Immature natural killer cell (primary cell): ENCODE data around the gene CCDC107. TPM values are rescaled to one million over a fixed set of nuclear protein-coding genes. Genes with fewer than 3 reads are reported as not detected.

Experiments used
- DNase-seq, 3 donors: peaks; one replicate each; pipeline ENCODE4 v3.0.0; 2022; ENCODE audit warnings: mixed read lengths in 1 of 3
- H3K27ac Mint-ChIP-seq, 6 donors: one replicate each; pipeline ENCODE4 v1.8.0; 2020; ENCODE audit warnings: mixed read lengths in 6 of 6, mild to moderate bottlenecking in 5 of 6, inconsistent platforms in 4 of 6, moderate library complexity in 3 of 6
- H3K27me3 Mint-ChIP-seq, 3 donors: one replicate each; pipeline ENCODE4 v1.8.0; 2020 to 2021; ENCODE audit warnings: low read depth in 3 of 3, mild to moderate bottlenecking in 3 of 3, mixed read lengths in 3 of 3, moderate library complexity in 3 of 3, inconsistent platforms in 1 of 3
- H3K36me3 Mint-ChIP-seq, 3 donors: one replicate each; pipeline ENCODE4 v1.8.0; 2020; ENCODE audit warnings: mixed read lengths in 3 of 3, inconsistent platforms in 2 of 3, mild to moderate bottlenecking in 2 of 3
- H3K4me1 Mint-ChIP-seq, 2 donors: one replicate each; pipeline ENCODE4 v1.8.0; 2020; ENCODE audit warnings: inconsistent platforms in 2 of 2, mild to moderate bottlenecking in 2 of 2, mixed read lengths in 2 of 2, moderate library complexity in 1 of 2
- H3K4me3 Mint-ChIP-seq, 5 donors: one replicate each; pipeline ENCODE4 v1.8.0; 2020; ENCODE audit warnings: mild to moderate bottlenecking in 5 of 5, mixed read lengths in 5 of 5, inconsistent platforms in 3 of 5, moderate library complexity in 3 of 5
- H3K9me3 Mint-ChIP-seq, 6 donors: one replicate each; pipeline ENCODE4 v1.8.0; 2020; ENCODE audit warnings: mild to moderate bottlenecking in 6 of 6, mixed read lengths in 6 of 6, inconsistent platforms in 4 of 6, moderate library complexity in 3 of 6
- polyA plus RNA-seq, 3 donors: library from polyadenylated mRNA; unstranded; fragments of 300-500 nt; fragmentation: Illumina TruSeq; gene quantifications; one replicate each; pipeline ENCODE4 v1.2.3, GENCODE V29; 2021

The CCDC107 gene
- polyA plus RNA-seq, 3 donors from 2014 or later = 101 to 106 (median 103) TPM

GRCh38 chr9:35656831-35657545 lies 1.1 kb upstream of the CCDC107 start:
- Mint-ChIP-seq H3K27me3 (peaks cover 11 to 30% (median 24%) of the 10 kb centered on the region in 3 donors), H3K27ac (peak overlapping the region; percentile 97 to 100 (median 99)), H3K9me3 (peaks cover 0 to 5% (median 3%) of the 10 kb centered on the region in 6 donors), H3K36me3 (peaks cover 12 to 23% (median 23%) of the 10 kb centered on the region in 3 donors), H3K4me3 (peak overlapping the region; percentile 81 to 91 (median 87)), H3K4me1 (peaks cover 56 to 65% of the 10 kb centered on the region in 2 donors)
- no peak for DNase-seq

DNA sequence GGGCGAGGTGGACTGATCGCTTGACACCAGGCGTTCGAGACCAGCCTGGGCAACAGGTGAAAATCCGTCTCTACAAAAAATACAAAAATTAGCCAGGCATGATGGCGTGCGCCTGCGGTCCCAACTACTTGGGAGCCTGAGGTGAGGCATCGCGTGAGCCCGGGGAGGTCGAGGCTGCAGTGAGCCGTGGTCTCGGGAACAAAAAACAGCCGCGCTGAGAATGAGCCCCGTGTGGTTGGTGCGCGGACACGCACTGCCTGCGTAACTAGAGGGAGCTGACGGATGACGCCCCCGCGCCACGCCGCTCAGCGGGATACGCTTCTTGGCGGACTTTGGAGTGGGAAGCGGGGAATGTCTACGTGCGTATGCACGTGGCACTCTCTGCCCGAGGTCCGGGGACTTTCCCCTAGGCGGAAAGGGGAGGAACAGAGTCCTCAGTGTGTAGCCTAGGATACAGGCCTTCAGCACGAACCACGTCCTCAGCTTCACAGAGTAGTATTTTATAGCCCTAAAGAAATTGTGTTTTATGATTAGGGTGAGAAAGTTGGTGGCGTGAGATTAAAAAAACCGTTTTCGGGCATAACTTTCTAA lies 451 bp upstream of the CCDC107 start, which contains the start of gene RMRP:
RMRP (minus strand) TSS at position 474 of the 591 bp plus-strand sequence.
- Mint-ChIP-seq H3K27ac (peak within 1 kb of the TSS; percentile 97 to 100 (median 99)), H3K9me3 (peaks cover 0 to 5% (median 3%) of the 10 kb centered on the region in 6 donors), H3K27me3 (peaks cover 11 to 30% (median 26%) of the 10 kb centered on the region in 3 donors), H3K4me3 (peak within 1 kb of the TSS; percentile 81 to 91 (median 89)), H3K4me1 (peaks cover 63 to 71% of the 10 kb centered on the region in 2 donors), H3K36me3 (peaks cover 13 to 24% (median 23%) of the 10 kb centered on the region in 3 donors)
- peak; percentile 90 to 94 (median 93) for DNase-seq

- H3K36me3 Mint-ChIP-seq = peaks cover 13 to 24% (median 23%) of the 10 kb centered on the region in 3 donors
- peaks cover 11 to 30% (median 26%) of the 10 kb centered on the region in 3 donors for H3K27me3 Mint-ChIP-seq
- peak overlapping the region; percentile 81 to 91 (median 89) for H3K4me3 Mint-ChIP-seq
- no peak for DNase-seq
- H3K27ac Mint-ChIP-seq = peak overlapping the region; percentile 89 to 100 (median 92)
- peaks cover 0 to 5% (median 3%) of the 10 kb centered on the region in 6 donors for H3K9me3 Mint-ChIP-seq
- H3K4me1 Mint-ChIP-seq = peaks cover 74 to 84% of the 10 kb centered on the region in 2 donors
These were observed 802 bp downstream of the CCDC107 start for GRCh38 chr9:35658968-35659220.

DNA sequence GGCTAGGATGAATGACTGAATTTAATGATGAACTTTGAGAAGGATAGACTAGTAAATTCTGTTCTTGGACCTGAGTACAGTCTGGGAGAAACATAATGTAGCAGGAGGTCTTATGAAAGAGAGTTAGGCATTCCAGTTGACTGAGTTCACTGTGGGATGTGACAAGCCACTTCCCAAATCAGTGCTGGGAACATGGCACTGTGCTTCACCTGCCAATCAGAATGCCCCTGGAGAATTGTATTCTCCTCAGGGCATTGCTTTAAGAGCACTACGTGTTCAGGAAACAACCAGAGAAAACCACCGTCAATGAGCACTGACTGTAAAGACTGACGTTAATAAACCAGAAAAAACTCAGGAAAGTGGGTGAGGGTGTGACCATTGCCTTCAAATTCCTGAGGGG lies 1.2 kb downstream of the CCDC107 start:
- DNase-seq = no peak
- peaks cover 13 to 24% (median 23%) of the 10 kb centered on the region in 3 donors for H3K36me3 Mint-ChIP-seq
- peaks cover 11 to 30% (median 26%) of the 10 kb centered on the region in 3 donors for H3K27me3 Mint-ChIP-seq
- peaks cover 78 to 85% of the 10 kb centered on the region in 2 donors for H3K4me1 Mint-ChIP-seq
- peak overlapping the region; percentile 81 to 91 (median 89) for H3K4me3 Mint-ChIP-seq
- H3K27ac Mint-ChIP-seq = peak overlapping the region; percentile 89 to 100 (median 92)
- H3K9me3 Mint-ChIP-seq = peaks cover 0 to 5% (median 3%) of the 10 kb centered on the region in 6 donors

DNA sequence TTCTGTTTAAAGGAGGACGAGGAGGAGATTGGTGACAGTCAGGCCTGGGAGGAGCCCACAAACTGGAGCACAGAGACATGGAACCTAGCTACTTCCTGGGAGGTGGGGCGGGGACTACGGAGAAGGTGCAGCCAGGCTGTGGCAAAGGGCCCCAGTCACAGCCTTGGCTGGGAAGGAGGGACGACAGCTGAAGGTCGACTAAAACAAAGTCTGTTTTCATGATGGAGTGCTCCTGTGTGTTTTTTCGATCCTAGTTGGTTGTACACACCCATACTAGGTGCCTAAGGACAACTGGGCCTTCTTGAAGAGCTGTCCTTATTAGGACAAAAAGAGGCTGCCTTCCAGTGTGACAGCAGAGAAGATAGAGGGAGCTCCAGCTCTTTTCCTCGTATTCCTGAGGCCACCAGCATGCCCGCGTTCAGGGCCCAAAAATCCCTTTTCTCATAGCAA lies 2.9 kb downstream of the CCDC107 start:
- Mint-ChIP-seq H3K4me3 (peak overlapping the region; percentile 33 to 66 (median 52)), H3K36me3 (peaks cover 13 to 24% (median 23%) of the 10 kb centered on the region in 3 donors), H3K9me3 (peaks cover 0 to 5% (median 3%) of the 10 kb centered on the region in 6 donors), H3K4me1 (peaks cover 87 to 96% of the 10 kb centered on the region in 2 donors), H3K27me3 (peaks cover 11 to 32% (median 27%) of the 10 kb centered on the region in 3 donors), H3K27ac (peak overlapping the region; percentile 81 to 96 (median 91))
- no peak for DNase-seq

DNA sequence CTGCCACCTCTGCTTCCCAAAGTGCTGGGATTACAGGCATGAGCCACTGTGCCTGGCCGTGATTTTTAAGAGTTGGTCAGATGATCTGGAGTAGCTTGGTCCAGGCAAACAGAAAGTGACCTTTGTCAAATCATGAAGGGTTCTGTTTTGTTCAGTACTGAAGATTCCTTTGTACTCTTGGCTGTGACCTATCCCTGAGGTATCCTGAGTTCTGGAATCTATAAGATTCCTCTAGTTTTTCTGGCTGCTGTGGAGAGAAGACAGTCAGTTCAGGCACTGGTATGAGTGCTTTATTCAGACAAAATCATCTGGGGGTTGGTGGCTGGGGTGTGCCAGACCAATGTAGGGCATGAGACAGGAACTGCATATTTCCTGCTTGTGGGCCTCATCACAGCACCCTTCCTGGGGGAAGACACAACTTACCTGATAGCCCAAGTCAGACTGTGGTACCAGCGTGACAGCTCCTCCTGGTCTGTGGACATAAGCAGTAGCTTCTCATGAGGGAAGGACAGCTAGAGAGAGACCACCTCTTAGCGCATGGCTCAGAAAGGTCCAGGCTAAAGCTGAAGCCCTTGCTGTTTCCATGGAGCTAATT lies 3.8 kb downstream of the CCDC107 start:
- H3K9me3 Mint-ChIP-seq = peaks cover 0 to 5% (median 3%) of the 10 kb centered on the region in 6 donors
- H3K36me3 Mint-ChIP-seq = peaks cover 13 to 24% (median 23%) of the 10 kb centered on the region in 3 donors
- peaks cover 81 to 91% of the 10 kb centered on the region in 2 donors for H3K4me1 Mint-ChIP-seq
- H3K27ac Mint-ChIP-seq = peak overlapping the region; percentile 89 to 96 (median 92)
- peak; percentile 51 to 53 (median 52) for DNase-seq
- peaks cover 11 to 28% (median 24%) of the 10 kb centered on the region in 3 donors for H3K27me3 Mint-ChIP-seq
- peak overlapping the region; percentile 56 to 83 (median 77) for H3K4me3 Mint-ChIP-seq

- no peak for DNase-seq
- H3K4me1 Mint-ChIP-seq = peaks cover 75 to 85% of the 10 kb centered on the region in 2 donors
- peak overlapping the region; percentile 56 to 83 (median 77) for H3K4me3 Mint-ChIP-seq
- peaks cover 0 to 5% (median 3%) of the 10 kb centered on the region in 6 donors for H3K9me3 Mint-ChIP-seq
- H3K36me3 Mint-ChIP-seq = peaks cover 13 to 24% (median 23%) of the 10 kb centered on the region in 3 donors
- peaks cover 8 to 23% (median 18%) of the 10 kb centered on the region in 3 donors for H3K27me3 Mint-ChIP-seq
- peak overlapping the region; percentile 89 to 96 (median 92) for H3K27ac Mint-ChIP-seq
These were observed 4.3 kb downstream of the CCDC107 start for GRCh38 chr9:35662437-35662836.

GRCh38 chr9:35664531-35665470 lies 6.7 kb downstream of the CCDC107 start, which contains the start of gene ARHGEF39:
ARHGEF39 (minus strand) TSS chr9:35665195; CDS start chr9:35665169, 26 bp downstream.
- Mint-ChIP-seq H3K9me3 (no peaks in the 10 kb centered on the region), H3K4me1 (peaks cover 60 to 65% of the 10 kb centered on the region in 2 donors)

DNA sequence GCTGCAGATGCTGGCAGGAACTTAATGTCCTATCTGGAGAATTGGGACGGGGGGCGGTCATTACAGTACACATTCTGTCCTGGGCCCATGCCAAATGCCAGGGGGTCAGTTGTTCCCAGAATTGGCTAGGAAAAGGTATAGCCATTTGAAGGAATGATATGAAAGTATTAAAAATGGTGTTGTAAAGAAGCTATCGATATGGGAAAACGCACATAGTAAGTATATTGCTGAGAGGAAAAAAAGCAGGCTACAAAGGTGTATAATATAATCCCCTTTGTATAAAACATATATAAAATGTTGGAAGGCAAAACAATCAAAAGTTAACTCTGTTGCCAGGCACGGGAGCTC lies 7.4 kb downstream of the CCDC107 start:
- Mint-ChIP-seq H3K27ac (peak overlapping the region; percentile 72 to 96 (median 90)), H3K9me3 (no peaks in the 10 kb centered on the region), H3K4me3 (peak overlapping the region; percentile 87 to 93 (median 89)), H3K4me1 (peaks cover 54 to 59% of the 10 kb centered on the region in 2 donors), H3K27me3 (peaks cover 0 to 5% (median 3%) of the 10 kb centered on the region in 3 donors), H3K36me3 (peaks cover 5 to 11% (median 10%) of the 10 kb centered on the region in 3 donors)
- no peak for DNase-seq

More at GRCh38 chr9:35664531-35665470, 6.7 kb downstream of the CCDC107 start, which contains the start of gene ARHGEF39:
- Mint-ChIP-seq H3K27me3 (peaks cover 0 to 5% (median 3%) of the 10 kb centered on the region in 3 donors), H3K27ac (peak within 1 kb of the TSS; percentile 83 to 96 (median 90)), H3K4me3 (peak within 1 kb of the TSS; percentile 87 to 93 (median 89)), H3K36me3 (peaks cover 9 to 16% (median 14%) of the 10 kb centered on the region in 3 donors)
- DNase-seq = peak; percentile 74 to 76 (median 76)

DNA sequence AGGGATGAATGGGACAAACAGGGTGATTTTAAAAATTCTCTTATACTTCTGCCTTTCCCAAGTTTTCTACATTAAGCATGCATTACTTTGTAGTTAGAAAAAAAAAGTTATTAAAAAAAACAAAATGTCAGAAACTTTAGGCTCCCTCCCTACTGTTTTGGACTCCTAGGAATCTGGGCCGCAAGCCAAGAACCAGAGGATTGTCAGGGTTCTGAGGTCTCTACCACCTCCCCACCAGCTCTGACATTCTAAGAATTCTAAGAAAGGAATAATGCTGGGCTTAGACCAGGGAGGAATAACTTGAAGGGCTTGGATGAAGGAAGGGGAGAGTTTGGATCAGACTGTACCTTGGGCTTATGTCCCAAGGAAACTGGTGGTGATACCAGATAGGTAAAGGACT lies 8.0 kb downstream of the CCDC107 start:
- peaks cover 4 to 5% (median 5%) of the 10 kb centered on the region in 3 donors for H3K36me3 Mint-ChIP-seq
- H3K4me1 Mint-ChIP-seq = peaks cover 48 to 53% of the 10 kb centered on the region in 2 donors
- no peak for DNase-seq
- peak overlapping the region in 3 of 6 donors; percentile 61 to 91 (median 65) for H3K27ac Mint-ChIP-seq
- peaks cover 0 to 5% (median 3%) of the 10 kb centered on the region in 3 donors for H3K27me3 Mint-ChIP-seq
- no peaks in the 10 kb centered on the region for H3K9me3 Mint-ChIP-seq
- peak overlapping the region; percentile 87 to 93 (median 89) for H3K4me3 Mint-ChIP-seq

DNA sequence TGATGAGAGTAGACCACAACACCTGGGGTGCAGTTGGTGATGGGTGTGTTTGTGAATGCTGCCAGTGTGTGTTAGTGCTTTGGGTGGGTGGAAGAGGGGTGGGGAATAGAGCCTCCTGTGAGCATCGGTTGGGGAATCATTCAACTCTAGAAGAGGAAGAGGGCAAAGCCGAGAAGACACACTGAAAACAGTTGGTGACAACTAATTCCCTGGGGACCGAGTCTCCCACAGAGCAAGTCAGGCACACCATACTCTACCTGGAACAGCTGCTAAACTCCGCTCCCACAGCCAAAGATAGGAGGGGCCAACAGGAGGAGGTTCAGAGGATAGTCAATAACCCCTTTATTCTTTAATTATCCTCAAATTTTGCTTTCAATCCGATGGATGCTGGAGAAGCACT lies 8.5 kb downstream of the CCDC107 start:
- Mint-ChIP-seq H3K36me3 (peaks cover 4 to 5% (median 5%) of the 10 kb centered on the region in 3 donors), H3K9me3 (no peaks in the 10 kb centered on the region), H3K27ac (no peak overlapping the region), H3K27me3 (peaks cover 0 to 5% (median 3%) of the 10 kb centered on the region in 3 donors), H3K4me1 (peaks cover 44 to 48% of the 10 kb centered on the region in 2 donors), H3K4me3 (peak overlapping the region in 1 of 5 donors; percentile 10)
- DNase-seq = no peak

GRCh38 chr9:35667939-35668338 lies 9.8 kb downstream of the CCDC107 start:
- H3K36me3 Mint-ChIP-seq = no peaks in the 10 kb centered on the region
- H3K27me3 Mint-ChIP-seq = peaks cover 0 to 3% (median 3%) of the 10 kb centered on the region in 3 donors
- no peak overlapping the region for H3K27ac Mint-ChIP-seq
- no peak for DNase-seq
- H3K4me3 Mint-ChIP-seq = no peak overlapping the region
- H3K4me1 Mint-ChIP-seq = peaks cover 30 to 34% of the 10 kb centered on the region in 2 donors
- no peaks in the 10 kb centered on the region for H3K9me3 Mint-ChIP-seq
